GM23338 (cell line): Measurements from ENCODE around the gene KMT2C. TPM values are rescaled to one million over a fixed set of nuclear protein-coding genes. Genes with fewer than 3 reads are reported as not detected.

Experiments used
- ATAC-seq: fragments of 200-7000 bp; cut with Tn5 transposase; 3 replicates; pipeline ENCODE4 v1.9.1; 2020
- DNase-seq: peaks from one replicate; pipeline ENCODE4 v3.0.0-alpha.2; 2015; ENCODE audit warnings: low spot score
- H2AFZ ChIP-seq: fragments of 200-600 bp; sonication (generic); 2 replicates; pipeline ENCODE4 v1.8.0; 2016; ENCODE audit warnings: antibody characterized with exemption, mild to moderate bottlenecking, moderate library complexity
- H3F3A ChIP-seq: fragments of 200-600 bp; sonication (generic); replicated peaks from 2 replicates; pipeline ENCODE4 v1.8.0; 2017; ENCODE audit warnings: antibody characterized with exemption, mixed run types, low read depth
- H3K27ac ChIP-seq: fragments of 200-600 bp; sonication (generic); 2 replicates; pipeline ENCODE4 v1.6.1; 2016; ENCODE audit warnings: low read depth
- H3K27me3 ChIP-seq: fragments of 200-600 bp; sonication (generic); 2 replicates; pipeline ENCODE4 v1.8.0; 2016; ENCODE audit warnings: mild to moderate bottlenecking, mixed run types, moderate library complexity; ENCODE audit not compliant: insufficient read depth
- H3K36me3 ChIP-seq: fragments of 200-600 bp; sonication (generic); 2 replicates; pipeline ENCODE4 v1.8.0; 2016; ENCODE audit warnings: mild to moderate bottlenecking; ENCODE audit not compliant: insufficient read depth
- H3K4me1 ChIP-seq: fragments of 200-600 bp; sonication (generic); 2 replicates; pipeline ENCODE4 v1.8.0; 2016; ENCODE audit warnings: mild to moderate bottlenecking, moderate library complexity; ENCODE audit not compliant: insufficient read depth
- H3K4me2 ChIP-seq: fragments of 200-600 bp; sonication (generic); 2 replicates; pipeline ENCODE4 v1.7.1; 2017; ENCODE audit warnings: mixed run types
- H3K4me3 ChIP-seq: fragments of 200-600 bp; sonication (generic); 2 replicates; pipeline ENCODE4 v1.6.1; 2016; ENCODE audit warnings: mixed run types
- H3K79me2 ChIP-seq: fragments of 200-600 bp; sonication (generic); replicated peaks from 2 replicates; pipeline ENCODE4 v1.8.0; 2017; ENCODE audit warnings: mild to moderate bottlenecking; ENCODE audit not compliant: insufficient read depth
- H3K9me2 ChIP-seq: fragments of 200-600 bp; sonication (generic); 2 replicates; pipeline ENCODE4 v1.8.0; 2017; ENCODE audit not compliant: insufficient read depth
- H4K20me1 ChIP-seq: fragments of 200-600 bp; sonication (generic); replicated peaks from 2 replicates; pipeline ENCODE4 v1.8.0; 2017; ENCODE audit warnings: mild to moderate bottlenecking; ENCODE audit not compliant: insufficient read depth
- H3K27ac Mint-ChIP-seq: 2 replicates; pipeline ENCODE4 v1.8.0; 2020; ENCODE audit warnings: inconsistent platforms, mild to moderate bottlenecking, moderate library complexity, mixed read lengths
- H3K27me3 Mint-ChIP-seq: 3 replicates; pipeline ENCODE4 v1.8.0; 2022; ENCODE audit warnings: low read depth, mild to moderate bottlenecking, moderate library complexity, mixed read lengths, inconsistent platforms; ENCODE audit not compliant: insufficient read depth, poor library complexity
- H3K36me3 Mint-ChIP-seq: 3 replicates; pipeline ENCODE4 v1.8.0; 2021; ENCODE audit warnings: low read depth, mild to moderate bottlenecking, inconsistent platforms, moderate library complexity, mixed read lengths
- H3K4me1 Mint-ChIP-seq: 3 replicates; pipeline ENCODE4 v1.8.0; 2020; ENCODE audit warnings: mild to moderate bottlenecking, inconsistent platforms, mixed read lengths
- H3K4me3 Mint-ChIP-seq: 3 replicates; pipeline ENCODE4 v1.8.0; 2021; ENCODE audit warnings: moderate library complexity, mild to moderate bottlenecking, inconsistent platforms, mixed read lengths
- H3K9me3 Mint-ChIP-seq: 3 replicates; pipeline ENCODE4 v1.8.0; 2020; ENCODE audit warnings: moderate library complexity, mild to moderate bottlenecking, inconsistent platforms, mixed read lengths
- CREB1 ChIP-seq: fragments of 250-450 bp; sonication (Bioruptor Pico); IDR thresholded peaks from 2 replicates; pipeline ENCODE4 v1.5.0; 2020; ENCODE audit warnings: low read depth, mild to moderate bottlenecking, moderate library complexity
- EZH2 ChIP-seq: fragments of 200-600 bp; sonication (generic); IDR thresholded peaks from one replicate; pipeline ENCODE4 v1.8.0; 2017; ENCODE audit warnings: antibody characterized with exemption, mild to moderate bottlenecking, low read depth; ENCODE audit not compliant: unreplicated experiment
- EZH2phosphoT487 ChIP-seq: fragments of 200-600 bp; sonication (generic); IDR thresholded peaks from one replicate; pipeline ENCODE4 v1.8.1; 2018; ENCODE audit warnings: antibody characterized with exemption; ENCODE audit not compliant: unreplicated experiment
- JUNB ChIP-seq: IDR thresholded peaks from one replicate; pipeline ENCODE4 v1.6.1; 2016; ENCODE audit warnings: antibody characterized with exemption; ENCODE audit not compliant: unreplicated experiment
- NANOG ChIP-seq: IDR thresholded peaks from 2 replicates; pipeline ENCODE4 v1.6.1; 2016; ENCODE audit warnings: antibody characterized with exemption, borderline replicate concordance
- POLR2AphosphoS5 ChIP-seq: IDR thresholded peaks from 2 replicates; pipeline ENCODE4 v1.6.1; 2016; ENCODE audit warnings: antibody characterized with exemption, low read depth
- STAT1 ChIP-seq: IDR thresholded peaks from one replicate; pipeline ENCODE4 v1.6.1; 2016; ENCODE audit warnings: antibody characterized with exemption; ENCODE audit not compliant: unreplicated experiment
- ZNF114 ChIP-seq: fragments of 250-450 bp; sonication (Bioruptor Pico); IDR thresholded peaks from 2 replicates; pipeline ENCODE4 v1.5.0; 2020; ENCODE audit warnings: mild to moderate bottlenecking, moderate library complexity
- ZNF331 ChIP-seq: fragments of 250-450 bp; sonication (Bioruptor Pico); IDR thresholded peaks from 2 replicates; pipeline ENCODE4 v1.5.0; 2020; ENCODE audit warnings: low read depth, mild to moderate bottlenecking, moderate library complexity
- polyA plus RNA-seq: library from polyadenylated mRNA; unstranded; fragments of >200 nt; fragmentation: Nextera tagmentation; extraction: Ambion mirVana; gene quantifications from 2 replicates; pipeline ENCODE4 v1.2.1, GENCODE V29; 2016
- total RNA-seq: library from RNA; depleted of rRNA; stranded (reverse); fragments of >200 nt; shearing (Covaris generic); gene quantifications from 2 replicates; pipeline ENCODE4 v1.2.3, GENCODE V29; 2014
- TF ChIP-seq, protein P1 (sequence below): IDR thresholded peaks from 2 replicates; pipeline ENCODE4 v1.6.1; 2016; ENCODE audit warnings: antibody characterized with exemption
- TF ChIP-seq, protein P2 (sequence below), 2 experiments: fragments of 200-600 bp in 1 of 2; sonication (generic) in 1 of 2; conservative IDR thresholded peaks; 2 replicates each; pipeline versions ENCODE4 v1.5.1 to v1.6.1; 2016 to 2017; ENCODE audit warnings: antibody characterized with exemption in 2 of 2, low read depth in 2 of 2, mild to moderate bottlenecking in 2 of 2, moderate library complexity in 1 of 2
- TF ChIP-seq, protein P3 (sequence below): fragments of 250-450 bp; sonication (Bioruptor Pico); IDR thresholded peaks from 2 replicates; pipeline ENCODE4 v1.5.0; 2020; ENCODE audit warnings: mild to moderate bottlenecking, moderate library complexity
- TF ChIP-seq, protein P4 (sequence below): IDR thresholded peaks from one replicate; pipeline ENCODE4 v1.6.1; 2018; ENCODE audit warnings: antibody characterized with exemption; ENCODE audit not compliant: unreplicated experiment

The KMT2C gene
- total and polyA plus RNA-seq, 2 experiments from 2014 or later, result 11.4 to 39.0 TPM

DNA sequence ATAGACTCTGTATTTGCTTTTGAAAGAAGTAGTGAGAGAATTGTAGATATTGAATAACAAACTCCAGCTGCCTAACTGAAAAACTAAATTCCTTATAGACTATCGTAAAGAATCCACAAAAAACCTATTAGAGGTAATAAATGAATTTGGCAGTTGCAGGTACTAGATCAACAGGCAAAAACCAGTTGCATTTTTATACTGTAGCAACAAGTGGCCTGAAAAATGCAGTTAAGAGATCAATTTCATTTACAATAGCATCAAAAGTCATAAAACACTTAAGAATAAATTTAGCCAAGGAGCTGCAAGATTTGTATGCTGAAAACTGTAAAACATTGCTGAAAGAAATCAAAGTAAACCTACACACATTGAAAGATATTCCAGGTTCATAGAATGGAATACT lies 340.0 kb downstream of the KMT2C start:
- Histone ChIP-seq H4K20me1 (no peaks in the 10 kb centered on the region; the same call in 1 of the 2 replicates), H3F3A (no peaks in the 10 kb centered on the region), H3K79me2 (no peaks in the 10 kb centered on the region), H3K36me3 (no peaks in the 10 kb centered on the region), H3K4me2 (no peak overlapping the region), H3K9me2 (no peaks in the 10 kb centered on the region), H3K27me3 (no peaks in the 10 kb centered on the region), H3K27ac (no peak overlapping the region), H2AFZ (no peak overlapping the region), H3K4me3 (no peak overlapping the region), H3K4me1 (no peaks in the 10 kb centered on the region)
- H3K9me3 Mint-ChIP-seq, result no peaks in the 10 kb centered on the region
- H3K4me3 Mint-ChIP-seq, result no peak overlapping the region
- H3K27me3 Mint-ChIP-seq, result peaks cover 3% of the 10 kb centered on the region
- TF ChIP-seq, protein P1, sequence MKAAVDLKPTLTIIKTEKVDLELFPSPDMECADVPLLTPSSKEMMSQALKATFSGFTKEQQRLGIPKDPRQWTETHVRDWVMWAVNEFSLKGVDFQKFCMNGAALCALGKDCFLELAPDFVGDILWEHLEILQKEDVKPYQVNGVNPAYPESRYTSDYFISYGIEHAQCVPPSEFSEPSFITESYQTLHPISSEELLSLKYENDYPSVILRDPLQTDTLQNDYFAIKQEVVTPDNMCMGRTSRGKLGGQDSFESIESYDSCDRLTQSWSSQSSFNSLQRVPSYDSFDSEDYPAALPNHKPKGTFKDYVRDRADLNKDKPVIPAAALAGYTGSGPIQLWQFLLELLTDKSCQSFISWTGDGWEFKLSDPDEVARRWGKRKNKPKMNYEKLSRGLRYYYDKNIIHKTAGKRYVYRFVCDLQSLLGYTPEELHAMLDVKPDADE, result no peak
- TF ChIP-seq ZNF331 (no peak), EZH2 (no peak), NANOG (no peak), POLR2AphosphoS5 (no peak), JUNB (no peak), STAT1 (no peak), EZH2phosphoT487 (no peak), ZNF114 (CRISPR knock-in tag) (no peak), CREB1 (no peak)
- TF ChIP-seq, protein P2, sequence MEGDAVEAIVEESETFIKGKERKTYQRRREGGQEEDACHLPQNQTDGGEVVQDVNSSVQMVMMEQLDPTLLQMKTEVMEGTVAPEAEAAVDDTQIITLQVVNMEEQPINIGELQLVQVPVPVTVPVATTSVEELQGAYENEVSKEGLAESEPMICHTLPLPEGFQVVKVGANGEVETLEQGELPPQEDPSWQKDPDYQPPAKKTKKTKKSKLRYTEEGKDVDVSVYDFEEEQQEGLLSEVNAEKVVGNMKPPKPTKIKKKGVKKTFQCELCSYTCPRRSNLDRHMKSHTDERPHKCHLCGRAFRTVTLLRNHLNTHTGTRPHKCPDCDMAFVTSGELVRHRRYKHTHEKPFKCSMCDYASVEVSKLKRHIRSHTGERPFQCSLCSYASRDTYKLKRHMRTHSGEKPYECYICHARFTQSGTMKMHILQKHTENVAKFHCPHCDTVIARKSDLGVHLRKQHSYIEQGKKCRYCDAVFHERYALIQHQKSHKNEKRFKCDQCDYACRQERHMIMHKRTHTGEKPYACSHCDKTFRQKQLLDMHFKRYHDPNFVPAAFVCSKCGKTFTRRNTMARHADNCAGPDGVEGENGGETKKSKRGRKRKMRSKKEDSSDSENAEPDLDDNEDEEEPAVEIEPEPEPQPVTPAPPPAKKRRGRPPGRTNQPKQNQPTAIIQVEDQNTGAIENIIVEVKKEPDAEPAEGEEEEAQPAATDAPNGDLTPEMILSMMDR (conservative IDR thresholded peaks at IDR 0.05; ENCODE audit: low read depth in 2 of 2), result no peak
- TF ChIP-seq, protein P3, sequence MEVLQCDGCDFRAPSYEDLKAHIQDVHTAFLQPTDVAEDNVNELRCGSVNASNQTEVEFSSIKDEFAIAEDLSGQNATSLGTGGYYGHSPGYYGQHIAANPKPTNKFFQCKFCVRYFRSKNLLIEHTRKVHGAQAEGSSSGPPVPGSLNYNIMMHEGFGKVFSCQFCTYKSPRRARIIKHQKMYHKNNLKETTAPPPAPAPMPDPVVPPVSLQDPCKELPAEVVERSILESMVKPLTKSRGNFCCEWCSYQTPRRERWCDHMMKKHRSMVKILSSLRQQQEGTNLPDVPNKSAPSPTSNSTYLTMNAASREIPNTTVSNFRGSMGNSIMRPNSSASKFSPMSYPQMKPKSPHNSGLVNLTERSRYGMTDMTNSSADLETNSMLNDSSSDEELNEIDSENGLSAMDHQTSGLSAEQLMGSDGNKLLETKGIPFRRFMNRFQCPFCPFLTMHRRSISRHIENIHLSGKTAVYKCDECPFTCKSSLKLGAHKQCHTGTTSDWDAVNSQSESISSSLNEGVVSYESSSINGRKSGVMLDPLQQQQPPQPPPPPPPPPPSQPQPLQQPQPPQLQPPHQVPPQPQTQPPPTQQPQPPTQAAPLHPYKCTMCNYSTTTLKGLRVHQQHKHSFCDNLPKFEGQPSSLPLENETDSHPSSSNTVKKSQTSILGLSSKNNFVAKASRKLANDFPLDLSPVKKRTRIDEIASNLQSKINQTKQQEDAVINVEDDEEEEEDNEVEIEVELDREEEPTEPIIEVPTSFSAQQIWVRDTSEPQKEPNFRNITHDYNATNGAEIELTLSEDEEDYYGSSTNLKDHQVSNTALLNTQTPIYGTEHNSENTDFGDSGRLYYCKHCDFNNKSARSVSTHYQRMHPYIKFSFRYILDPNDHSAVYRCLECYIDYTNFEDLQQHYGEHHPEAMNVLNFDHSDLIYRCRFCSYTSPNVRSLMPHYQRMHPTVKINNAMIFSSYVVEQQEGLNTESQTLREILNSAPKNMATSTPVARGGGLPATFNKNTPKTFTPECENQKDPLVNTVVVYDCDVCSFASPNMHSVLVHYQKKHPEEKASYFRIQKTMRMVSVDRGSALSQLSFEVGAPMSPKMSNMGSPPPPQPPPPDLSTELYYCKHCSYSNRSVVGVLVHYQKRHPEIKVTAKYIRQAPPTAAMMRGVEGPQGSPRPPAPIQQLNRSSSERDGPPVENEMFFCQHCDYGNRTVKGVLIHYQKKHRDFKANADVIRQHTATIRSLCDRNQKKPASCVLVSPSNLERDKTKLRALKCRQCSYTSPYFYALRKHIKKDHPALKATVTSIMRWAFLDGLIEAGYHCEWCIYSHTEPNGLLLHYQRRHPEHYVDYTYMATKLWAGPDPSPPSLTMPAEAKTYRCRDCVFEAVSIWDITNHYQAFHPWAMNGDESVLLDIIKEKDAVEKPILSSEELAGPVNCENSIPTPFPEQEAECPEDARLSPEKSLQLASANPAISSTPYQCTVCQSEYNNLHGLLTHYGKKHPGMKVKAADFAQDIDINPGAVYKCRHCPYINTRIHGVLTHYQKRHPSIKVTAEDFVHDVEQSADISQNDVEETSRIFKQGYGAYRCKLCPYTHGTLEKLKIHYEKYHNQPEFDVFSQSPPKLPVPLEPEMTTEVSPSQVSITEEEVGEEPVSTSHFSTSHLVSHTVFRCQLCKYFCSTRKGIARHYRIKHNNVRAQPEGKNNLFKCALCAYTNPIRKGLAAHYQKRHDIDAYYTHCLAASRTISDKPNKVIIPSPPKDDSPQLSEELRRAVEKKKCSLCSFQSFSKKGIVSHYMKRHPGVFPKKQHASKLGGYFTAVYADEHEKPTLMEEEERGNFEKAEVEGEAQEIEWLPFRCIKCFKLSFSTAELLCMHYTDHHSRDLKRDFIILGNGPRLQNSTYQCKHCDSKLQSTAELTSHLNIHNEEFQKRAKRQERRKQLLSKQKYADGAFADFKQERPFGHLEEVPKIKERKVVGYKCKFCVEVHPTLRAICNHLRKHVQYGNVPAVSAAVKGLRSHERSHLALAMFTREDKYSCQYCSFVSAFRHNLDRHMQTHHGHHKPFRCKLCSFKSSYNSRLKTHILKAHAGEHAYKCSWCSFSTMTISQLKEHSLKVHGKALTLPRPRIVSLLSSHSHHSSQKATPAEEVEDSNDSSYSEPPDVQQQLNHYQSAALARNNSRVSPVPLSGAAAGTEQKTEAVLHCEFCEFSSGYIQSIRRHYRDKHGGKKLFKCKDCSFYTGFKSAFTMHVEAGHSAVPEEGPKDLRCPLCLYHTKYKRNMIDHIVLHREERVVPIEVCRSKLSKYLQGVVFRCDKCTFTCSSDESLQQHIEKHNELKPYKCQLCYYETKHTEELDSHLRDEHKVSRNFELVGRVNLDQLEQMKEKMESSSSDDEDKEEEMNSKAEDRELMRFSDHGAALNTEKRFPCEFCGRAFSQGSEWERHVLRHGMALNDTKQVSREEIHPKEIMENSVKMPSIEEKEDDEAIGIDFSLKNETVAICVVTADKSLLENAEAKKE (CRISPR knock-in tag), result no peak
- TF ChIP-seq, protein P4, sequence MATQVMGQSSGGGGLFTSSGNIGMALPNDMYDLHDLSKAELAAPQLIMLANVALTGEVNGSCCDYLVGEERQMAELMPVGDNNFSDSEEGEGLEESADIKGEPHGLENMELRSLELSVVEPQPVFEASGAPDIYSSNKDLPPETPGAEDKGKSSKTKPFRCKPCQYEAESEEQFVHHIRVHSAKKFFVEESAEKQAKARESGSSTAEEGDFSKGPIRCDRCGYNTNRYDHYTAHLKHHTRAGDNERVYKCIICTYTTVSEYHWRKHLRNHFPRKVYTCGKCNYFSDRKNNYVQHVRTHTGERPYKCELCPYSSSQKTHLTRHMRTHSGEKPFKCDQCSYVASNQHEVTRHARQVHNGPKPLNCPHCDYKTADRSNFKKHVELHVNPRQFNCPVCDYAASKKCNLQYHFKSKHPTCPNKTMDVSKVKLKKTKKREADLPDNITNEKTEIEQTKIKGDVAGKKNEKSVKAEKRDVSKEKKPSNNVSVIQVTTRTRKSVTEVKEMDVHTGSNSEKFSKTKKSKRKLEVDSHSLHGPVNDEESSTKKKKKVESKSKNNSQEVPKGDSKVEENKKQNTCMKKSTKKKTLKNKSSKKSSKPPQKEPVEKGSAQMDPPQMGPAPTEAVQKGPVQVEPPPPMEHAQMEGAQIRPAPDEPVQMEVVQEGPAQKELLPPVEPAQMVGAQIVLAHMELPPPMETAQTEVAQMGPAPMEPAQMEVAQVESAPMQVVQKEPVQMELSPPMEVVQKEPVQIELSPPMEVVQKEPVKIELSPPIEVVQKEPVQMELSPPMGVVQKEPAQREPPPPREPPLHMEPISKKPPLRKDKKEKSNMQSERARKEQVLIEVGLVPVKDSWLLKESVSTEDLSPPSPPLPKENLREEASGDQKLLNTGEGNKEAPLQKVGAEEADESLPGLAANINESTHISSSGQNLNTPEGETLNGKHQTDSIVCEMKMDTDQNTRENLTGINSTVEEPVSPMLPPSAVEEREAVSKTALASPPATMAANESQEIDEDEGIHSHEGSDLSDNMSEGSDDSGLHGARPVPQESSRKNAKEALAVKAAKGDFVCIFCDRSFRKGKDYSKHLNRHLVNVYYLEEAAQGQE, result no peak
- H3K36me3 Mint-ChIP-seq, result 0 out of 3 replicates have a peak, but pooled peaks cover under 1% of the 10 kb centered on the region
- DNase-seq, result no peak
- no peak for ATAC-seq
- no peak overlapping the region for H3K27ac Mint-ChIP-seq
- no peaks in the 10 kb centered on the region; the same call in 2 of the 3 replicates for H3K4me1 Mint-ChIP-seq
